ENCODE data around the gene GREM2.

- TF ChIP-seq, protein P1, sequence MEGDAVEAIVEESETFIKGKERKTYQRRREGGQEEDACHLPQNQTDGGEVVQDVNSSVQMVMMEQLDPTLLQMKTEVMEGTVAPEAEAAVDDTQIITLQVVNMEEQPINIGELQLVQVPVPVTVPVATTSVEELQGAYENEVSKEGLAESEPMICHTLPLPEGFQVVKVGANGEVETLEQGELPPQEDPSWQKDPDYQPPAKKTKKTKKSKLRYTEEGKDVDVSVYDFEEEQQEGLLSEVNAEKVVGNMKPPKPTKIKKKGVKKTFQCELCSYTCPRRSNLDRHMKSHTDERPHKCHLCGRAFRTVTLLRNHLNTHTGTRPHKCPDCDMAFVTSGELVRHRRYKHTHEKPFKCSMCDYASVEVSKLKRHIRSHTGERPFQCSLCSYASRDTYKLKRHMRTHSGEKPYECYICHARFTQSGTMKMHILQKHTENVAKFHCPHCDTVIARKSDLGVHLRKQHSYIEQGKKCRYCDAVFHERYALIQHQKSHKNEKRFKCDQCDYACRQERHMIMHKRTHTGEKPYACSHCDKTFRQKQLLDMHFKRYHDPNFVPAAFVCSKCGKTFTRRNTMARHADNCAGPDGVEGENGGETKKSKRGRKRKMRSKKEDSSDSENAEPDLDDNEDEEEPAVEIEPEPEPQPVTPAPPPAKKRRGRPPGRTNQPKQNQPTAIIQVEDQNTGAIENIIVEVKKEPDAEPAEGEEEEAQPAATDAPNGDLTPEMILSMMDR (IDR thresholded peaks at IDR 0.05), result no peak
- TF ChIP-seq CEBPB (IDR thresholded peaks at IDR 0.05) (no peak), POLR2A (IDR thresholded peaks at IDR 0.05; ENCODE audit: low read length) (no peak)
Observed at GRCh38 chr1:240515505-240515904, 96.5 kb downstream of the GREM2 start.

All from A549 (cell line).